Liver (tissue), 9 donors: ENCODE measurements around the gene PPM1M. TPM values are rescaled to one million over a fixed set of nuclear protein-coding genes. Genes with fewer than 3 reads are reported as not detected.

Experiments used
- DNase-seq: peaks from one replicate; pipeline ENCODE4 v3.0.0-alpha.2; 2017; ENCODE audit warnings: low spot score
- H3K27ac ChIP-seq, 2 donors: one replicate each; pipeline ENCODE4 v1.7.0; 2013; ENCODE audit warnings: inconsistent platforms in 2 of 2, low read length in 2 of 2, control low read depth in 1 of 2, low read depth in 1 of 2, mild to moderate bottlenecking in 1 of 2
- H3K27me3 ChIP-seq, 4 donors: one replicate each; pipeline versions ENCODE4 v1.6.1 to v1.7.0; 2013; ENCODE audit warnings: low read length in 3 of 4, inconsistent platforms in 1 of 4, mild to moderate bottlenecking in 1 of 4, moderate library complexity in 1 of 4; ENCODE audit not compliant: control insufficient read depth in 4 of 4, insufficient read depth in 4 of 4
- H3K36me3 ChIP-seq, 4 donors: one replicate each; pipeline versions ENCODE4 v1.6.1 to v1.7.0; 2013; ENCODE audit warnings: low read length in 3 of 4, mild to moderate bottlenecking in 3 of 4, low read depth in 1 of 4, moderate library complexity in 1 of 4; ENCODE audit not compliant: control insufficient read depth in 4 of 4, insufficient read depth in 3 of 4
- H3K4me1 ChIP-seq, 4 donors: one replicate each; pipeline versions ENCODE4 v1.6.1 to v1.7.0; 2013; ENCODE audit warnings: low read length in 3 of 4, mild to moderate bottlenecking in 3 of 4, moderate library complexity in 1 of 4; ENCODE audit not compliant: control insufficient read depth in 4 of 4, insufficient read depth in 4 of 4
- H3K4me3 ChIP-seq, 3 donors: one replicate each; pipeline versions ENCODE4 v1.6.1 to v1.7.0; 2013; ENCODE audit warnings: low read length in 3 of 3, control low read depth in 1 of 3, low read depth in 1 of 3, mild to moderate bottlenecking in 1 of 3
- H3K9ac ChIP-seq, 2 donors: one replicate each; pipeline ENCODE4 v1.7.0; 2013; ENCODE audit warnings: low read length in 2 of 2, mild to moderate bottlenecking in 2 of 2, moderate library complexity in 2 of 2, control low read depth in 1 of 2, low read depth in 1 of 2
- H3K9me3 ChIP-seq, 4 donors: one replicate each; pipeline versions ENCODE4 v1.6.1 to v1.7.0; 2013; ENCODE audit warnings: low read length in 3 of 4; ENCODE audit not compliant: control insufficient read depth in 4 of 4
- ATF3 ChIP-seq: IDR thresholded peaks from 2 replicates; pipeline ENCODE4 v1.6.1; 2016; ENCODE audit warnings: antibody characterized with exemption
- CTCF ChIP-seq: fragments of 150-350 bp; IDR thresholded peaks from 2 replicates; pipeline ENCODE4 v1.5.1; 2017; ENCODE audit warnings: improper control_type of control experiment, low read depth, low read length; ENCODE audit not compliant: missing input control
- EGR1 ChIP-seq, 2 donors: IDR thresholded peaks; 2 replicates each; pipeline ENCODE4 v1.6.1; 2016 to 2018; ENCODE audit warnings: antibody characterized with exemption in 2 of 2, low read depth in 2 of 2
- FOXA1 ChIP-seq: IDR thresholded peaks from 2 replicates; pipeline ENCODE4 v1.6.1; 2016; ENCODE audit warnings: antibody characterized with exemption
- FOXA2 ChIP-seq: IDR thresholded peaks from 2 replicates; pipeline ENCODE4 v1.6.1; 2016; ENCODE audit warnings: antibody characterized with exemption
- GABPA ChIP-seq, 2 donors: IDR thresholded peaks in 1 of 2; conservative IDR thresholded peaks in 1 of 2; 2 replicates each; pipeline ENCODE4 v1.6.1; 2016; ENCODE audit warnings: antibody characterized with exemption in 2 of 2, mild to moderate bottlenecking in 1 of 2, moderate library complexity in 1 of 2
- HNF4A ChIP-seq, 2 donors: conservative IDR thresholded peaks; 2 replicates each; pipeline ENCODE4 v1.6.1; 2016; ENCODE audit warnings: antibody characterized with exemption in 2 of 2, mild to moderate bottlenecking in 2 of 2
- HNF4G ChIP-seq: IDR thresholded peaks from 2 replicates; pipeline ENCODE4 v1.6.1; 2016; ENCODE audit warnings: antibody characterized with exemption
- JUND ChIP-seq, 2 donors: IDR thresholded peaks; 2 replicates each; pipeline ENCODE4 v1.6.1; 2016; ENCODE audit warnings: antibody characterized with exemption in 2 of 2
- MAX ChIP-seq: IDR thresholded peaks from 2 replicates; pipeline ENCODE4 v1.6.1; 2016; ENCODE audit warnings: antibody characterized with exemption
- RAD21 ChIP-seq, 2 donors: IDR thresholded peaks; 2 replicates each; pipeline ENCODE4 v1.6.1; 2016; ENCODE audit warnings: antibody characterized with exemption in 2 of 2, mild to moderate bottlenecking in 2 of 2
- REST ChIP-seq: IDR thresholded peaks from 2 replicates; pipeline ENCODE4 v1.6.1; 2016; ENCODE audit warnings: antibody characterized with exemption, mild to moderate bottlenecking
- RXRA ChIP-seq, 2 donors: IDR thresholded peaks; 2 replicates each; pipeline ENCODE4 v1.6.1; 2017 to 2018; ENCODE audit warnings: antibody characterized with exemption in 2 of 2, mild to moderate bottlenecking in 1 of 2
- SP1 ChIP-seq: IDR thresholded peaks from 2 replicates; pipeline ENCODE4 v1.6.1; 2018; ENCODE audit warnings: antibody characterized with exemption, mild to moderate bottlenecking
- TAF1 ChIP-seq: conservative IDR thresholded peaks from 2 replicates; pipeline ENCODE4 v1.6.1; 2016; ENCODE audit warnings: antibody characterized with exemption, mild to moderate bottlenecking
- YY1 ChIP-seq: IDR thresholded peaks from 2 replicates; pipeline ENCODE4 v1.6.1; 2016; ENCODE audit warnings: antibody characterized with exemption, mild to moderate bottlenecking
- ZBTB33 ChIP-seq: IDR thresholded peaks from 2 replicates; pipeline ENCODE4 v1.6.1; 2016; ENCODE audit warnings: antibody characterized with exemption
- WGBS: extraction: QIAGEN DNeasy Blood & Tissue Kit; methylation state at CpG from one replicate; pipeline ENCODE4 v1.1.7; 2013; 5-methylcytosine and 5-hydroxymethylcytosine counted together
- polyA plus RNA-seq, 2 donors: library from polyadenylated mRNA; stranded (reverse) in 1 of 2; unstranded in 1 of 2; fragments of 200-250 nt in 1 of 2; fragments of >200 nt in 1 of 2; fragmentation: Nextera tagmentation in 1 of 2; extraction: Ambion mirVana in 1 of 2; gene quantifications; one replicate each; pipeline versions ENCODE4 v1.2.1 to v1.2.3, GENCODE V29; 2013 to 2015
- total RNA-seq, 2 donors: library from RNA; depleted of rRNA; stranded (reverse); fragments of >200 nt; gene quantifications; one replicate each; pipeline ENCODE4 v1.2.3, GENCODE V29; 2014
- donor health status: healthy.
- donor health status: healthy.
- donor health status: healthy.
- donor health status: healthy.
- donor health status: healthy.

Gene PPM1M
- total and polyA plus RNA-seq, 4 donors = 2.8 to 5.5 (median 4.6) TPM

- TF ChIP-seq REST = no peak
- TF ChIP-seq HNF4A (conservative IDR thresholded peaks at IDR 0.05) = no peak
- no peak for TF ChIP-seq RXRA (IDR thresholded peaks at IDR 0.05)
- no peak for TF ChIP-seq EGR1 (IDR thresholded peaks at IDR 0.05; ENCODE audit: low read depth in 2 of 2)
- TF ChIP-seq RAD21 (IDR thresholded peaks at IDR 0.05) = no peak
- TF ChIP-seq ZBTB33 = no peak
- TF ChIP-seq GABPA (IDR thresholded peaks at IDR 0.05 in 1 of 2, conservative IDR thresholded peaks at IDR 0.05 in 1 of 2) = no peak
Observed at GRCh38 chr3:52237006-52237656, 8.4 kb upstream of the PPM1M start (continued).

- DNase-seq = no peak
- peak overlapping the region; percentile 23 to 55 for H3K9ac ChIP-seq
- TF ChIP-seq TAF1 (no peak), MAX (no peak), HNF4G (no peak), RXRA (IDR thresholded peaks at IDR 0.05) (peak in 1 of 2 donors; percentile 61), FOXA2 (no peak), YY1 (peak; percentile 29), REST (peak; percentile 2), SP1 (no peak), ATF3 (no peak), RAD21 (IDR thresholded peaks at IDR 0.05) (no peak), FOXA1 (no peak), JUND (IDR thresholded peaks at IDR 0.05) (peak in 1 of 2 donors; percentile 26), GABPA (IDR thresholded peaks at IDR 0.05 in 1 of 2, conservative IDR thresholded peaks at IDR 0.05 in 1 of 2) (no peak), HNF4A (conservative IDR thresholded peaks at IDR 0.05) (no peak), CTCF (no peak), EGR1 (IDR thresholded peaks at IDR 0.05; ENCODE audit: low read depth in 2 of 2) (no peak)
- no peaks in the 10 kb centered on the region for H3K9me3 ChIP-seq
- 11% methylated on average over 8 of the region's 8 CpGs for WGBS
- H3K4me3 ChIP-seq = peak overlapping the region in 1 of 3 donors; percentile 65
- H3K27me3 ChIP-seq = no peaks in the 10 kb centered on the region
- no peaks in the 10 kb centered on the region for H3K36me3 ChIP-seq
- H3K27ac ChIP-seq = peak overlapping the region; percentile 88 to 90
- H3K4me1 ChIP-seq = peaks cover 19 to 72% (median 50%) of the 10 kb centered on the region in 4 donors
Observed at GRCh38 chr3:52237657-52238172, 7.8 kb upstream of the PPM1M start.
